GM23338 (cell line): Measurements from ENCODE around the gene TAB3. TPM values are rescaled to one million over a fixed set of nuclear protein-coding genes. Genes with fewer than 3 reads are reported as not detected.
A peak's percentile ranks its signal among the peaks of the same experiment; 100 is the strongest.

ENCODE experiments used
- ATAC-seq: fragments of 200-7000 bp; cut with Tn5 transposase; 3 replicates; pipeline ENCODE4 v1.9.1; 2020
- DNase-seq: peaks from one replicate; pipeline ENCODE4 v3.0.0-alpha.2; 2015; ENCODE audit warnings: low spot score
- H2AFZ ChIP-seq: fragments of 200-600 bp; sonication (generic); 2 replicates; pipeline ENCODE4 v1.8.0; 2016; ENCODE audit warnings: antibody characterized with exemption, mild to moderate bottlenecking, moderate library complexity
- H3F3A ChIP-seq: fragments of 200-600 bp; sonication (generic); replicated peaks from 2 replicates; pipeline ENCODE4 v1.8.0; 2017; ENCODE audit warnings: antibody characterized with exemption, mixed run types, low read depth
- H3K27ac ChIP-seq: fragments of 200-600 bp; sonication (generic); 2 replicates; pipeline ENCODE4 v1.6.1; 2016; ENCODE audit warnings: low read depth
- H3K27me3 ChIP-seq: fragments of 200-600 bp; sonication (generic); 2 replicates; pipeline ENCODE4 v1.8.0; 2016; ENCODE audit warnings: mild to moderate bottlenecking, mixed run types, moderate library complexity; ENCODE audit not compliant: insufficient read depth
- H3K36me3 ChIP-seq: fragments of 200-600 bp; sonication (generic); 2 replicates; pipeline ENCODE4 v1.8.0; 2016; ENCODE audit warnings: mild to moderate bottlenecking; ENCODE audit not compliant: insufficient read depth
- H3K4me1 ChIP-seq: fragments of 200-600 bp; sonication (generic); 2 replicates; pipeline ENCODE4 v1.8.0; 2016; ENCODE audit warnings: mild to moderate bottlenecking, moderate library complexity; ENCODE audit not compliant: insufficient read depth
- H3K4me2 ChIP-seq: fragments of 200-600 bp; sonication (generic); 2 replicates; pipeline ENCODE4 v1.7.1; 2017; ENCODE audit warnings: mixed run types
- H3K4me3 ChIP-seq: fragments of 200-600 bp; sonication (generic); 2 replicates; pipeline ENCODE4 v1.6.1; 2016; ENCODE audit warnings: mixed run types
- H3K79me2 ChIP-seq: fragments of 200-600 bp; sonication (generic); replicated peaks from 2 replicates; pipeline ENCODE4 v1.8.0; 2017; ENCODE audit warnings: mild to moderate bottlenecking; ENCODE audit not compliant: insufficient read depth
- H3K9me2 ChIP-seq: fragments of 200-600 bp; sonication (generic); 2 replicates; pipeline ENCODE4 v1.8.0; 2017; ENCODE audit not compliant: insufficient read depth
- H4K20me1 ChIP-seq: fragments of 200-600 bp; sonication (generic); replicated peaks from 2 replicates; pipeline ENCODE4 v1.8.0; 2017; ENCODE audit warnings: mild to moderate bottlenecking; ENCODE audit not compliant: insufficient read depth
- H3K27ac Mint-ChIP-seq: 2 replicates; pipeline ENCODE4 v1.8.0; 2020; ENCODE audit warnings: inconsistent platforms, mild to moderate bottlenecking, moderate library complexity, mixed read lengths
- H3K27me3 Mint-ChIP-seq: 3 replicates; pipeline ENCODE4 v1.8.0; 2022; ENCODE audit warnings: low read depth, mild to moderate bottlenecking, moderate library complexity, mixed read lengths, inconsistent platforms; ENCODE audit not compliant: insufficient read depth, poor library complexity
- H3K36me3 Mint-ChIP-seq: 3 replicates; pipeline ENCODE4 v1.8.0; 2021; ENCODE audit warnings: low read depth, mild to moderate bottlenecking, inconsistent platforms, moderate library complexity, mixed read lengths
- H3K4me1 Mint-ChIP-seq: 3 replicates; pipeline ENCODE4 v1.8.0; 2020; ENCODE audit warnings: mild to moderate bottlenecking, inconsistent platforms, mixed read lengths
- H3K4me3 Mint-ChIP-seq: 3 replicates; pipeline ENCODE4 v1.8.0; 2021; ENCODE audit warnings: moderate library complexity, mild to moderate bottlenecking, inconsistent platforms, mixed read lengths
- H3K9me3 Mint-ChIP-seq: 3 replicates; pipeline ENCODE4 v1.8.0; 2020; ENCODE audit warnings: moderate library complexity, mild to moderate bottlenecking, inconsistent platforms, mixed read lengths
- CTCF ChIP-seq, 2 experiments: fragments of 200-600 bp in 1 of 2; sonication (generic) in 1 of 2; conservative IDR thresholded peaks; 2 replicates each; pipeline versions ENCODE4 v1.5.1 to v1.6.1; 2016 to 2017; ENCODE audit warnings: antibody characterized with exemption in 2 of 2, low read depth in 2 of 2, mild to moderate bottlenecking in 2 of 2, moderate library complexity in 1 of 2
- ETS1 ChIP-seq: IDR thresholded peaks from 2 replicates; pipeline ENCODE4 v1.6.1; 2016; ENCODE audit warnings: antibody characterized with exemption
- EZH2 ChIP-seq: fragments of 200-600 bp; sonication (generic); IDR thresholded peaks from one replicate; pipeline ENCODE4 v1.8.0; 2017; ENCODE audit warnings: antibody characterized with exemption, mild to moderate bottlenecking, low read depth; ENCODE audit not compliant: unreplicated experiment
- EZH2phosphoT487 ChIP-seq: fragments of 200-600 bp; sonication (generic); IDR thresholded peaks from one replicate; pipeline ENCODE4 v1.8.1; 2018; ENCODE audit warnings: antibody characterized with exemption; ENCODE audit not compliant: unreplicated experiment
- JUNB ChIP-seq: IDR thresholded peaks from one replicate; pipeline ENCODE4 v1.6.1; 2016; ENCODE audit warnings: antibody characterized with exemption; ENCODE audit not compliant: unreplicated experiment
- NANOG ChIP-seq: IDR thresholded peaks from 2 replicates; pipeline ENCODE4 v1.6.1; 2016; ENCODE audit warnings: antibody characterized with exemption, borderline replicate concordance
- STAT1 ChIP-seq: IDR thresholded peaks from one replicate; pipeline ENCODE4 v1.6.1; 2016; ENCODE audit warnings: antibody characterized with exemption; ENCODE audit not compliant: unreplicated experiment
- ZNF331 ChIP-seq: fragments of 250-450 bp; sonication (Bioruptor Pico); IDR thresholded peaks from 2 replicates; pipeline ENCODE4 v1.5.0; 2020; ENCODE audit warnings: low read depth, mild to moderate bottlenecking, moderate library complexity
- ZNF462 ChIP-seq: fragments of 250-450 bp; sonication (Bioruptor Pico); IDR thresholded peaks from 2 replicates; pipeline ENCODE4 v1.5.0; 2020; ENCODE audit warnings: mild to moderate bottlenecking, moderate library complexity
- polyA plus RNA-seq: library from polyadenylated mRNA; unstranded; fragments of >200 nt; fragmentation: Nextera tagmentation; extraction: Ambion mirVana; gene quantifications from 2 replicates; pipeline ENCODE4 v1.2.1, GENCODE V29; 2016
- total RNA-seq: library from RNA; depleted of rRNA; stranded (reverse); fragments of >200 nt; shearing (Covaris generic); gene quantifications from 2 replicates; pipeline ENCODE4 v1.2.3, GENCODE V29; 2014

TAB3 gene
- total and polyA plus RNA-seq, 2 experiments from 2014 or later = 4.4 to 21.7 TPM

- no peak for TF ChIP-seq EZH2phosphoT487
- no peak for TF ChIP-seq STAT1
- TF ChIP-seq JUNB = no peak
- no peak for TF ChIP-seq ZNF331
- TF ChIP-seq ZNF462 (CRISPR knock-in tag) = no peak
Measured at GRCh38 chrX:30938295-30938694, 49.2 kb upstream of the TAB3 start (continued).

GRCh38 chrX:30935985-30936384, 46.9 kb upstream of the TAB3 start:
- H3K9me3 Mint-ChIP-seq = peaks cover 3% of the 10 kb centered on the region; the same call in 1 of the 3 replicates
- no peaks in the 10 kb centered on the region for H3K36me3 Mint-ChIP-seq
- H3K27ac ChIP-seq = no peak overlapping the region
- H3K4me1 Mint-ChIP-seq = no peaks in the 10 kb centered on the region; the same call in 2 of the 3 replicates
- no peaks in the 10 kb centered on the region for H3K9me2 ChIP-seq
- no peak overlapping the region for H3K4me3 Mint-ChIP-seq
- no peaks in the 10 kb centered on the region for H3K79me2 ChIP-seq
- no peaks in the 10 kb centered on the region for H3F3A ChIP-seq
- peak; percentile 50 for ATAC-seq
- peak overlapping the region; percentile 52; the same call in 1 of the 2 replicates for H2AFZ ChIP-seq
- DNase-seq = peak; percentile 30
- H4K20me1 ChIP-seq = no peaks in the 10 kb centered on the region
- no peaks in the 10 kb centered on the region for H3K27me3 Mint-ChIP-seq
- H3K4me1 ChIP-seq = no peaks in the 10 kb centered on the region
- H3K27me3 ChIP-seq = no peaks in the 10 kb centered on the region
- no peaks in the 10 kb centered on the region for H3K36me3 ChIP-seq
- no peak overlapping the region for H3K4me2 ChIP-seq
- TF ChIP-seq ETS1 (no peak), CTCF (conservative IDR thresholded peaks at IDR 0.05; ENCODE audit: low read depth in 2 of 2) (peak; percentile 23 to 38; a peak in 2 of 4 replicates), EZH2 (no peak), NANOG (no peak)
- H3K4me3 ChIP-seq = no peak overlapping the region
- no peak overlapping the region for H3K27ac Mint-ChIP-seq
